HCT116 (cell line): ENCODE data around the gene ACSM3. TPM values are rescaled to one million over a fixed set of nuclear protein-coding genes. Genes with fewer than 3 reads are reported as not detected.

Source experiments
- ATAC-seq: fragments of 200-7000 bp; cut with Tn5 transposase; 2 replicates; pipeline ENCODE4 v1.9.1; 2020; ENCODE audit warnings: mild to moderate bottlenecking, moderate library complexity
- BruUV-seq: library from RNA; stranded (reverse); fragments of 400-500 nt; replicated peaks from 2 replicates; lab custom pipeline; 2021; lab: Mats Ljungman, UMichigan
- CTCF ChIA-PET: fragments of 300-600 bp; sonication (Branson Sonifier 250); formaldehyde crosslinking; loops from one replicate; lab custom pipeline; 2021; ENCODE audit warnings: antibody characterized with exemption; lab: Charles Lee
- POLR2A ChIA-PET: fragments of 300-600, 350-600 bp; sonication (Branson Sonifier 250); formaldehyde crosslinking; loops from one replicate; lab custom pipeline; 2021; ENCODE audit warnings: antibody characterized with exemption; lab: Charles Lee
- RAD21 ChIA-PET, 2 experiments: fragments of 300-600 bp; sonication (Branson Sonifier 250); formaldehyde crosslinking; loops; one replicate each; lab custom pipeline; 2023; ENCODE audit warnings: low total read pairs in 2 of 2; ENCODE audit not compliant: uncharacterized antibody in 2 of 2, unreplicated experiment in 2 of 2, low non-redundant PET in 1 of 2; lab: Charles Lee
- DNase-seq: peaks from one replicate; pipeline ENCODE4 v3.0.0-alpha.2; 2010; ENCODE audit warnings: low read depth, low spot score
- H2AFZ ChIP-seq: fragments of 200-600 bp; shearing (Covaris generic), sonication (generic); 2 replicates; pipeline ENCODE4 v1.6.1; 2017; ENCODE audit warnings: low read depth, mixed run types, mixed read lengths, antibody characterized with exemption, low read length; ENCODE audit not compliant: poor library complexity, severe bottlenecking
- H3K27ac ChIP-seq: 2 replicates; pipeline ENCODE4 v1.5.1; 2012; ENCODE audit warnings: low read depth, low read length
- H3K27me3 ChIP-seq: fragments of 200-600 bp; sonication (generic); 2 replicates; pipeline ENCODE4 v1.6.1; 2016; ENCODE audit warnings: mixed run types, low read length, mixed read lengths; ENCODE audit not compliant: insufficient read depth
- H3K36me3 ChIP-seq, 2 experiments: fragments of 200-500 bp in 1 of 2; fragments of 200-600 bp in 1 of 2; sonication (Bioruptor generic) in 1 of 2; sonication (generic) in 1 of 2; 2 replicates each; pipeline versions ENCODE4 v1.5.1 to v1.6.1; 2014 to 2016; ENCODE audit warnings: low read length in 2 of 2, inconsistent platforms in 1 of 2, mixed read lengths in 1 of 2, mixed run types in 1 of 2; ENCODE audit not compliant: insufficient read depth in 2 of 2, control insufficient read depth in 1 of 2
- H3K4me1 ChIP-seq, 2 experiments: fragments of 200-600 bp in 1 of 2; sonication (generic) in 1 of 2; 2 replicates each; pipeline versions ENCODE4 v1.5.1 to v1.6.1; 2012 to 2017; ENCODE audit warnings: low read length in 2 of 2, inconsistent platforms in 1 of 2, mild to moderate bottlenecking in 1 of 2, mixed read lengths in 1 of 2, mixed run types in 1 of 2, moderate library complexity in 1 of 2; ENCODE audit not compliant: insufficient read depth in 2 of 2, control insufficient read depth in 1 of 2
- H3K4me2 ChIP-seq: fragments of 200-600 bp; sonication (generic); 2 replicates; pipeline ENCODE4 v1.6.1; 2017; ENCODE audit warnings: mixed run types, low read length, mixed read lengths
- H3K4me3 ChIP-seq, 2 experiments: fragments of 200-600 bp in 1 of 2; sonication (generic) in 1 of 2; replicated peaks in 1 of 2; 2 replicates each; pipeline ENCODE4 v1.5.1; 2011 to 2016; ENCODE audit warnings: low read length in 2 of 2, control low read depth in 1 of 2, low read depth in 1 of 2, mild to moderate bottlenecking in 1 of 2, mixed read lengths in 1 of 2, mixed run types in 1 of 2
- H3K79me2 ChIP-seq: fragments of 200-600 bp; sonication (generic); 2 replicates; pipeline ENCODE4 v1.6.1; 2017; ENCODE audit warnings: mild to moderate bottlenecking, mixed run types, low read length, moderate library complexity, mixed read lengths; ENCODE audit not compliant: insufficient read depth
- H3K9ac ChIP-seq: fragments of 200-600 bp; sonication (generic); 2 replicates; pipeline ENCODE4 v1.6.1; 2016; ENCODE audit warnings: low read length, mixed read lengths
- H3K9me2 ChIP-seq: fragments of 200-600 bp; sonication (generic), shearing (Covaris generic); 2 replicates; pipeline ENCODE4 v1.6.1; 2017; ENCODE audit warnings: mixed run types, mild to moderate bottlenecking, moderate library complexity; ENCODE audit not compliant: insufficient read depth
- H3K9me3 ChIP-seq, 2 experiments: fragments of 200-500 bp in 1 of 2; fragments of 200-600 bp in 1 of 2; sonication (Bioruptor generic) in 1 of 2; sonication (generic) in 1 of 2; 2 replicates each; pipeline ENCODE4 v1.6.1; 2014 to 2017; ENCODE audit warnings: low read length in 2 of 2, mixed read lengths in 2 of 2, inconsistent platforms in 1 of 2, low read depth in 1 of 2, mild to moderate bottlenecking in 1 of 2, mixed run types in 1 of 2, moderate library complexity in 1 of 2; ENCODE audit not compliant: control insufficient read depth in 1 of 2, insufficient read depth in 1 of 2
- H4K20me1 ChIP-seq: fragments of 200-600 bp; sonication (generic), shearing (Covaris generic); 2 replicates; pipeline ENCODE4 v1.6.1; 2017; ENCODE audit warnings: mixed run types, mild to moderate bottlenecking, moderate library complexity; ENCODE audit not compliant: insufficient read depth
- CEBPB ChIP-seq: IDR thresholded peaks from 2 replicates; pipeline ENCODE4 v1.6.1; 2012; ENCODE audit warnings: low read depth
- POLR2A ChIP-seq: IDR thresholded peaks from 2 replicates; pipeline ENCODE4 v1.7.0; 2011; ENCODE audit warnings: borderline replicate concordance; ENCODE audit not compliant: insufficient read depth, insufficient read length; ENCODE audit errors: extremely low read depth
- SIN3A ChIP-seq: IDR thresholded peaks from 2 replicates; pipeline ENCODE4 v1.6.1; 2012; ENCODE audit warnings: low read depth
- TCF7L2 ChIP-seq: IDR thresholded peaks from 2 replicates; pipeline ENCODE4 v1.7.0; 2011; ENCODE audit warnings: borderline replicate concordance, inconsistent platforms; ENCODE audit not compliant: insufficient read depth, insufficient read length; ENCODE audit errors: extremely low read depth
- YY1 ChIP-seq: IDR thresholded peaks from 2 replicates; pipeline ENCODE4 v1.6.1; 2011; ENCODE audit warnings: low read length, low read depth, moderate library complexity, mild to moderate bottlenecking; ENCODE audit not compliant: insufficient replicate concordance; ENCODE audit errors: extremely low read depth
- ZFX ChIP-seq: fragments of 450-650 bp; IDR thresholded peaks from 2 replicates; pipeline ENCODE4 v1.6.1; 2017
- ZNF274 ChIP-seq: fragments of 200-500 bp; sonication (Bioruptor generic); IDR thresholded peaks from 2 replicates; pipeline ENCODE4 v1.6.1; 2014; ENCODE audit warnings: mild to moderate bottlenecking, low read depth, low read length, inconsistent platforms
- intact Hi-C: fragments of 100-400 bp; cut with micrococcal nuclease; formaldehyde crosslinking; loops from 2 replicates; pipeline ENCODE4 v1.10.0; 2022
- total RNA-seq: library from RNA; stranded (reverse); gene quantifications from one replicate; pipeline ENCODE4 v1.2.1, GENCODE V29; 2021; ENCODE audit not compliant: unreplicated experiment
- TF ChIP-seq, protein P1 (sequence below): IDR thresholded peaks from 2 replicates; pipeline ENCODE4 v1.6.1; 2011; ENCODE audit warnings: mild to moderate bottlenecking, low read length, moderate library complexity; ENCODE audit not compliant: insufficient replicate concordance; ENCODE audit errors: extremely low read depth
- TF ChIP-seq, protein P2 (sequence below): IDR thresholded peaks from 2 replicates; pipeline ENCODE4 v1.6.1; 2012
- TF ChIP-seq, protein P3 (sequence below): IDR thresholded peaks from 2 replicates; pipeline ENCODE4 v1.6.1; 2012; ENCODE audit warnings: low read depth

The ACSM3 gene
- total RNA-seq, 1 experiment from 2014 or later, result 15.0 TPM

DNA sequence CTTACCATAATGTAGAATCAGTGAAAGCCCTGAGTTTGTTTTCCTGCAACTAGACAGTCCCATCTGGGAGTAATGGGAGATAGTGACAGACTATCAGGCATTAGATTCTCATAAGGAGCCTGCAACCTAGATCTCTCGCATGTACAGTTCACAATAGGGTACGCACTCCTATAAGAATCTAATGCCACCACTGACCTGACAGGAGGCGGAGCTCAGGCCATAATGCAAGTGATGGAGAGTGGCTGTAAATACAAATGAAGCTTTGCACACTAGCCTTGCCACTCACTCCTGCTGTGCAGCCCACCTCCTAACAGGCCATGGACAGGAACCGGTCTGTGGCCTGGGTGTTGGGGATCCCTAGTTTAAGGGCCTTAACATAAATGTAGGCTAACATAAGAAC lies 43.6 kb upstream of the ACSM3 start:
- POLR2A ChIA-PET, result no interaction called here
- no peaks in the 10 kb centered on the region for H3K9me2 ChIP-seq
- no peak overlapping the region for H2AFZ ChIP-seq
- CTCF ChIA-PET, result no interaction called here
- no peak overlapping the region for H3K4me2 ChIP-seq
- no peak for ATAC-seq
- no peaks in the 10 kb centered on the region for H3K79me2 ChIP-seq
- no peaks in the 10 kb centered on the region for H3K4me1 ChIP-seq
- BruUV-seq, result no TSS peak
- no peaks in the 10 kb centered on the region for H4K20me1 ChIP-seq
- no peaks in the 10 kb centered on the region for H3K27me3 ChIP-seq
- H3K4me3 ChIP-seq, result no peak overlapping the region
- RAD21 ChIA-PET, result no interaction called here
- no peaks in the 10 kb centered on the region for H3K36me3 ChIP-seq
- H3K9ac ChIP-seq, result no peak overlapping the region
- no peak overlapping the region for H3K27ac ChIP-seq
- no peaks in the 10 kb centered on the region for H3K9me3 ChIP-seq
- DNase-seq, result no peak
- intact Hi-C loops, result no loop called here
- TF ChIP-seq ZFX (no peak), CEBPB (no peak), YY1 (no peak)
- TF ChIP-seq, protein P1, sequence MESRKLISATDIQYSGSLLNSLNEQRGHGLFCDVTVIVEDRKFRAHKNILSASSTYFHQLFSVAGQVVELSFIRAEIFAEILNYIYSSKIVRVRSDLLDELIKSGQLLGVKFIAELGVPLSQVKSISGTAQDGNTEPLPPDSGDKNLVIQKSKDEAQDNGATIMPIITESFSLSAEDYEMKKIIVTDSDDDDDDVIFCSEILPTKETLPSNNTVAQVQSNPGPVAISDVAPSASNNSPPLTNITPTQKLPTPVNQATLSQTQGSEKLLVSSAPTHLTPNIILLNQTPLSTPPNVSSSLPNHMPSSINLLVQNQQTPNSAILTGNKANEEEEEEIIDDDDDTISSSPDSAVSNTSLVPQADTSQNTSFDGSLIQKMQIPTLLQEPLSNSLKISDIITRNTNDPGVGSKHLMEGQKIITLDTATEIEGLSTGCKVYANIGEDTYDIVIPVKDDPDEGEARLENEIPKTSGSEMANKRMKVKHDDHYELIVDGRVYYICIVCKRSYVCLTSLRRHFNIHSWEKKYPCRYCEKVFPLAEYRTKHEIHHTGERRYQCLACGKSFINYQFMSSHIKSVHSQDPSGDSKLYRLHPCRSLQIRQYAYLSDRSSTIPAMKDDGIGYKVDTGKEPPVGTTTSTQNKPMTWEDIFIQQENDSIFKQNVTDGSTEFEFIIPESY, result no peak

DNA sequence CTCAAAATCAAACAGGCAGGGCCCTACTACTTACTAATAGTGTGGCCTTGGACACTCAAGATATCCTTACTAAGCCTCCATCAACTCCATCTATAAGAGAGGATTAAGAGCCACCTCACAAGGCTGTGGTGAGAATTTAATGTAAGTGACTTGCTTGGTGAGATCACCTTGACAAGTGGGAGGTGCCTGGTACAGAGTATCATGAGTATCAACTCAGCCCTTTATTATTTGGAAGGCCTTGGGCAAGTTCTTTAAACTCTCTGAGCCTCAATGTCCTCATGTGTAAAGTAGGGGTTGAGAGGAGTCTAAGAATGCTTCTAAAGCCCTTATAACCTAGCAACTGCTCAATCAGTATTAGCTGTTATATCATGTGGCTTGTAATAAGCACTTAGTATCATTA lies 37.2 kb upstream of the ACSM3 start:
- H3K4me2 ChIP-seq, result no peak overlapping the region
- H3K9me2 ChIP-seq, result no peaks in the 10 kb centered on the region
- H3K4me3 ChIP-seq, result no peak overlapping the region
- no peaks in the 10 kb centered on the region for H3K4me1 ChIP-seq
- no TSS peak for BruUV-seq
- H4K20me1 ChIP-seq, result no peaks in the 10 kb centered on the region
- no peaks in the 10 kb centered on the region for H3K79me2 ChIP-seq
- no peak overlapping the region for H3K27ac ChIP-seq
- intact Hi-C loops, result no loop called here
- ATAC-seq (no peak), DNase-seq (no peak)
- TF ChIP-seq, protein P1, result no peak
- TF ChIP-seq SIN3A (no peak), CEBPB (no peak), ZNF274 (no peak), POLR2A (no peak), TCF7L2 (no peak), YY1 (no peak)
- TF ChIP-seq, protein P2, sequence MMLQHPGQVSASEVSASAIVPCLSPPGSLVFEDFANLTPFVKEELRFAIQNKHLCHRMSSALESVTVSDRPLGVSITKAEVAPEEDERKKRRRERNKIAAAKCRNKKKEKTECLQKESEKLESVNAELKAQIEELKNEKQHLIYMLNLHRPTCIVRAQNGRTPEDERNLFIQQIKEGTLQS, result no peak
- TF ChIP-seq, protein P3, sequence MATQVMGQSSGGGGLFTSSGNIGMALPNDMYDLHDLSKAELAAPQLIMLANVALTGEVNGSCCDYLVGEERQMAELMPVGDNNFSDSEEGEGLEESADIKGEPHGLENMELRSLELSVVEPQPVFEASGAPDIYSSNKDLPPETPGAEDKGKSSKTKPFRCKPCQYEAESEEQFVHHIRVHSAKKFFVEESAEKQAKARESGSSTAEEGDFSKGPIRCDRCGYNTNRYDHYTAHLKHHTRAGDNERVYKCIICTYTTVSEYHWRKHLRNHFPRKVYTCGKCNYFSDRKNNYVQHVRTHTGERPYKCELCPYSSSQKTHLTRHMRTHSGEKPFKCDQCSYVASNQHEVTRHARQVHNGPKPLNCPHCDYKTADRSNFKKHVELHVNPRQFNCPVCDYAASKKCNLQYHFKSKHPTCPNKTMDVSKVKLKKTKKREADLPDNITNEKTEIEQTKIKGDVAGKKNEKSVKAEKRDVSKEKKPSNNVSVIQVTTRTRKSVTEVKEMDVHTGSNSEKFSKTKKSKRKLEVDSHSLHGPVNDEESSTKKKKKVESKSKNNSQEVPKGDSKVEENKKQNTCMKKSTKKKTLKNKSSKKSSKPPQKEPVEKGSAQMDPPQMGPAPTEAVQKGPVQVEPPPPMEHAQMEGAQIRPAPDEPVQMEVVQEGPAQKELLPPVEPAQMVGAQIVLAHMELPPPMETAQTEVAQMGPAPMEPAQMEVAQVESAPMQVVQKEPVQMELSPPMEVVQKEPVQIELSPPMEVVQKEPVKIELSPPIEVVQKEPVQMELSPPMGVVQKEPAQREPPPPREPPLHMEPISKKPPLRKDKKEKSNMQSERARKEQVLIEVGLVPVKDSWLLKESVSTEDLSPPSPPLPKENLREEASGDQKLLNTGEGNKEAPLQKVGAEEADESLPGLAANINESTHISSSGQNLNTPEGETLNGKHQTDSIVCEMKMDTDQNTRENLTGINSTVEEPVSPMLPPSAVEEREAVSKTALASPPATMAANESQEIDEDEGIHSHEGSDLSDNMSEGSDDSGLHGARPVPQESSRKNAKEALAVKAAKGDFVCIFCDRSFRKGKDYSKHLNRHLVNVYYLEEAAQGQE, result no peak
- RAD21 ChIA-PET, result no interaction called here
- H3K36me3 ChIP-seq, result no peaks in the 10 kb centered on the region
- H3K9me3 ChIP-seq, result no peaks in the 10 kb centered on the region
- POLR2A ChIA-PET, result no interaction called here
- no peak overlapping the region for H2AFZ ChIP-seq
- no peak overlapping the region for H3K9ac ChIP-seq
- CTCF ChIA-PET, result no interaction called here
- H3K27me3 ChIP-seq, result peaks cover 13% of the 10 kb centered on the region
